ENCODE data around the gene DHRS3.

DHRS3 gene

DNA sequence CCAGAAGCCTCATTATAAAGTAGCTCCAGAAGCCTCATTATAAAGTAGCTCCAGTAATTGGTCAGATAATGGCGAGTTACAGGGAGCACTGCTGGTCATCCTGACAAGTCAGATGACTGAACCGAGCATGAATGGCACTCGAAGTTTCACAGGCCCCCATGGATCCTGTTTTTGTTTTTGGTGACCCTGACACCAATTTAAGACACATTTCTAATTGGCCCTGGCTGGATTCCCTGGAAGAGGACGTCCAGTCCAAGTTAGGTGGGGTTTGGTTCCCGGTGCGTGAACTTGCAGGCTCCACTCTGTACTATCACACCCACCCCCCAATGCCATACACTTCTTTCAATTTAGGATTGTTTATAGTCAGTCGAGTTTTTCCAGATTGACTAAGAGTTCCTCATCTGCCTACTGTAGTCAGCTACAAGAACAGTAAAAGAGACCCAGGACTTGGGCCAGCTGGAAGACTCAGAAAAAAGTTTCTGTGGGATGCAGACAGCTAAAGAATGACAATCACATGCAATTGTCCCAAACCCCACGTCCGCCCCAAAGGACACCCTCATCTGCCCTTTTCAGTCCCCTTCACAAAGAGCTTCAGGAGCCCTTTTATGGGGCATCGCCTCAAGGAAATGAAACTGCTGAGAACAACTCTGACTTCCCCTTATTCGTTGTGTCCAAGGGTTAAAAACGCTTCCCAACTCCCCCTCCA is 2.7 kb downstream of the DHRS3 start:
- peaks cover 71% of the 10 kb centered on the region for H3K27me3 ChIP-seq
- no peak overlapping the region for H3K27ac ChIP-seq
- peaks cover 35 to 38% of the 10 kb centered on the region in 2 experiments for H3K4me1 ChIP-seq (ENCODE audit: control insufficient read depth in 1 of 2, insufficient read depth in 1 of 2, low read depth in 1 of 2, low read length in 1 of 2)
- H3K4me3 ChIP-seq (ENCODE audit: low read depth in 1 of 2, low read length in 1 of 2), result no peak overlapping the region
- no peaks in the 10 kb centered on the region for H3K36me3 ChIP-seq
- TF ChIP-seq, protein P1, sequence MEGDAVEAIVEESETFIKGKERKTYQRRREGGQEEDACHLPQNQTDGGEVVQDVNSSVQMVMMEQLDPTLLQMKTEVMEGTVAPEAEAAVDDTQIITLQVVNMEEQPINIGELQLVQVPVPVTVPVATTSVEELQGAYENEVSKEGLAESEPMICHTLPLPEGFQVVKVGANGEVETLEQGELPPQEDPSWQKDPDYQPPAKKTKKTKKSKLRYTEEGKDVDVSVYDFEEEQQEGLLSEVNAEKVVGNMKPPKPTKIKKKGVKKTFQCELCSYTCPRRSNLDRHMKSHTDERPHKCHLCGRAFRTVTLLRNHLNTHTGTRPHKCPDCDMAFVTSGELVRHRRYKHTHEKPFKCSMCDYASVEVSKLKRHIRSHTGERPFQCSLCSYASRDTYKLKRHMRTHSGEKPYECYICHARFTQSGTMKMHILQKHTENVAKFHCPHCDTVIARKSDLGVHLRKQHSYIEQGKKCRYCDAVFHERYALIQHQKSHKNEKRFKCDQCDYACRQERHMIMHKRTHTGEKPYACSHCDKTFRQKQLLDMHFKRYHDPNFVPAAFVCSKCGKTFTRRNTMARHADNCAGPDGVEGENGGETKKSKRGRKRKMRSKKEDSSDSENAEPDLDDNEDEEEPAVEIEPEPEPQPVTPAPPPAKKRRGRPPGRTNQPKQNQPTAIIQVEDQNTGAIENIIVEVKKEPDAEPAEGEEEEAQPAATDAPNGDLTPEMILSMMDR (IDR thresholded peaks at IDR 0.05), result no peak
- H3K9me3 ChIP-seq, result no peaks in the 10 kb centered on the region

DNA sequence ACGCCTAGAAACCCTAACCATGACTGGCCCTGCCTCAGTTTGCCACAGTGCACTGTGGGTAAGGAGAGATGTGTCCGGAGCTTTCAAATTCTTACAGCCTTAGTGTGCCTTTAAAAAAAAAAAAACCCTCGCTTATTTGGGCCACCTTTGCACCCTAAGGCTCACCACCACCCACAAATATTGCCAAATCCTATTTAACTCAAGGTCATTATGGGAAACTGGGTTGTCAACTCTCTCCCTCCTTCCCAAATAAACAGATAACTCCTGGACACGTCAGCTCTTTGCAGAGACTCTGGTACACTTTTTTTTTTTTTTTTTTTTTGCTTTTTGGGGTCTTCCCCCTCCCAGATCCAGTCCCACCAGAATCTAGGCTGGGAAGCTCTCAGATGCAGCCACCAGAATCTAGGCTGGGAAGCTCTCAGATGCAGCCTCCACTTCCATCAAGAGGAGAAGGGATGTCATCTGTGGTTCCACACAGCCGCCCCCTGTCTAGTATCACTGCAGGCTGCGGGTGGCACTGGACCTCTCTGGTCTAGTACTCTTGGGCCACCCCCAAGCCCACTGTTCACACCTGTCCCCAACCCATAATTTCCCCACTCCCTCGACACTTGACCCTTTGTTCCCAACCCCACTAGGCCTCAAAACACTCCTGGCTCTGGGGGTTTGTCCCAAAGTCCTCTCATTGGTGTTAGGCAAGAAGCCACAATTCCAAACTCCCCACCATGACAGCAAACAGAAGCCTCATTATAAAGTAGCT is 3.4 kb downstream of the DHRS3 start:
- Histone ChIP-seq H3K27me3 (peaks cover 65% of the 10 kb centered on the region), H3K9me3 (no peaks in the 10 kb centered on the region), H3K4me3 (ENCODE audit: low read depth in 1 of 2, low read length in 1 of 2) (no peak overlapping the region), H3K4me1 (ENCODE audit: control insufficient read depth in 1 of 2, insufficient read depth in 1 of 2, low read depth in 1 of 2, low read length in 1 of 2) (peaks cover 29 to 31% of the 10 kb centered on the region in 2 experiments), H3K36me3 (no peaks in the 10 kb centered on the region), H3K27ac (no peak overlapping the region)
- TF ChIP-seq, protein P1 (IDR thresholded peaks at IDR 0.05), result no peak

DNA sequence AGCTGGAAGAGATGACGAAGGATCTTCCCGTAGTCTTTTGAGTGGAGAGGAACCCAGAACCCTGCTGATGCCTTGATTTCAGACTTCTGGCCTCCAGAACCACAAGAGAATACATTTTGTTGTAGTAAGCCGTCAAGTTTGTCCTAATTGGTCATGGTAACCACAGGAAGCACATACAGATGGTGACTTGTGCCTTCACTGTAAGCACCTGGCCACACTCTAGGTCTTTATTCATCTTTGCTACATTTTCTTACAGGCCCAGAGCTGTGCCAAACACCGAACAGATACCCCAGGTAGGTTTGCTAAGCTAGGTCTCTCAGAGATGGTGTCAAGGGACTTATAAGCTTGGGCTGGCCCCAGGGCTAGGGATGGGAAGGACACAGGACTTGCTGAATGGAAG is 4.8 kb downstream of the DHRS3 start:
- Histone ChIP-seq H3K27ac (no peak overlapping the region), H3K36me3 (no peaks in the 10 kb centered on the region), H3K9me3 (no peaks in the 10 kb centered on the region), H3K4me3 (ENCODE audit: low read depth in 1 of 2, low read length in 1 of 2) (no peak overlapping the region), H3K27me3 (peaks cover 51% of the 10 kb centered on the region), H3K4me1 (ENCODE audit: control insufficient read depth in 1 of 2, insufficient read depth in 1 of 2, low read depth in 1 of 2, low read length in 1 of 2) (peaks cover 15 to 17% of the 10 kb centered on the region in 2 experiments)
- TF ChIP-seq, protein P1 (IDR thresholded peaks at IDR 0.05), result no peak

DNA sequence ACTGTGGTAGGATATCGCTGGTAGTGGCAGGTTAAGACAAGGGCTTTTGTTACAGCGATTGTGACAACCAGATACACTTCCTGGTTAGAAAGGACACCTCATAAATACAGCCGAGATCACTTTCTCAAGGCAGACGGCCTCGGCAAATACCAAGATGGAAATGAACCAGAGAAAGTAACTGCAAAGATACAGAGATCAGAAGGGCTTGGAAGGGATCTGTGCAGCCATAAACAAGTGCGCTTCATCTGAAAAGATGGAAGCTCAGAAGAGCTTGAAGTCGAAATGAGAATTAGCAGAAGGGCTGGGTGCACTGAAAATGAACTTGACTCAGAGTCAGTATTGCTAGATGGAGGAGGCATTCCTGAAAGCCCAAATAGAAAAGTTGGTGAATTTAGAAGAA is 7.1 kb downstream of the DHRS3 start:
- Histone ChIP-seq H3K36me3 (no peaks in the 10 kb centered on the region), H3K9me3 (no peaks in the 10 kb centered on the region), H3K27me3 (peaks cover 28% of the 10 kb centered on the region), H3K4me1 (ENCODE audit: control insufficient read depth in 1 of 2, insufficient read depth in 1 of 2, low read depth in 1 of 2, low read length in 1 of 2) (no peaks in the 10 kb centered on the region), H3K4me3 (ENCODE audit: low read depth in 1 of 2, low read length in 1 of 2) (no peak overlapping the region), H3K27ac (no peak overlapping the region)
- TF ChIP-seq, protein P1 (IDR thresholded peaks at IDR 0.05), result no peak

DNA sequence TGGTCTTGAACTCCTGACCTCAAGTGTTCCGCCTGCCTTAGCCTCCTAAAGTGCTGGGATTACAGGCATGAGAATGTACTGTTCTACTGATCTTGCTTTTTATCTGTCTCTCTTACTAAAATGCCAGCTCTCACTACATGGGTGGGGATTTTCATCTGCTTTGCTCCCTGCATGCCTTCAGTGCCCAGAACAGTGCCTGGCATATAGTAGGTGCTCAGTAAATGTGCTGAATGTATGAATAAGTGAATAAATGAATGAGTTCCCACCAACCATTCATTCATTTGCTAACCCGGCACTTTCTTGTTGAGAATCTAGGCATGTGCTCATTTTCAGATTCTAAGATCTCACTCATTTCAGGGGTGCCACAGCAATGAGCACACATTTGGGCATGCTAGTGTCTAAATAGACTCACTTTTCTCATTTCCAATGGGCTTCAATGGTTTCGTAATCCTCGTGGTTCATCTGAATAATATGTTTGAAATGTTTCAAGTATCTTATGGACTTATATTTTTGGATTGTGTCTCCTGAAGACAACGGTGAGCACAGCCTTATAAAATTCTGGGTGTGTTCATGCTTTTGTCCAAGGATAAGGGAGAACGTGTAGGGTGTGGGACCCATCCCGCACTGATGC is 7.6 kb downstream of the DHRS3 start:
- Histone ChIP-seq H3K4me1 (ENCODE audit: control insufficient read depth in 1 of 2, insufficient read depth in 1 of 2, low read depth in 1 of 2, low read length in 1 of 2) (no peaks in the 10 kb centered on the region), H3K27ac (no peak overlapping the region), H3K9me3 (no peaks in the 10 kb centered on the region), H3K4me3 (ENCODE audit: low read depth in 1 of 2, low read length in 1 of 2) (no peak overlapping the region), H3K27me3 (peaks cover 23% of the 10 kb centered on the region), H3K36me3 (no peaks in the 10 kb centered on the region)
- TF ChIP-seq, protein P1 (IDR thresholded peaks at IDR 0.05), result no peak

Data from neutrophil (primary cell).